SK-N-SH treated with all-trans-retinoic acid at 6 μM for 48 hours (cell line): ENCODE data around the gene HNF1A.
A peak's percentile ranks its signal among the peaks of the same experiment; 100 is the strongest.

Source experiments
- ATAC-seq: fragments of 200-7000 bp; cut with Tn5 transposase; 3 replicates; pipeline ENCODE4 v1.9.1; 2020; ENCODE audit warnings: mild to moderate bottlenecking, moderate library complexity
- ARNTL ChIP-seq: fragments of 450-650 bp; formaldehyde crosslinking; IDR thresholded peaks from 2 replicates; pipeline ENCODE4 v1.5.0; 2020; ENCODE audit warnings: low read depth, mild to moderate bottlenecking, moderate library complexity, borderline replicate concordance
- BACH2 ChIP-seq: fragments of 250-450 bp; sonication (Bioruptor Pico); IDR thresholded peaks from 2 replicates; pipeline ENCODE4 v1.9.0; 2021; ENCODE audit warnings: mild to moderate bottlenecking, borderline replicate concordance
- CSDC2 ChIP-seq: fragments of 250-450 bp; sonication (Bioruptor Pico); IDR thresholded peaks from 2 replicates; pipeline ENCODE4 v1.5.0; 2020; ENCODE audit warnings: mild to moderate bottlenecking, moderate library complexity
- ESRRG ChIP-seq: fragments of 250-450 bp; sonication (Bioruptor Pico); IDR thresholded peaks from 2 replicates; pipeline ENCODE4 v1.6.1; 2021; ENCODE audit warnings: mild to moderate bottlenecking
- GLIS3 ChIP-seq: fragments of 250-450 bp; sonication (Bioruptor Pico); IDR thresholded peaks from 2 replicates; pipeline ENCODE4 v1.5.0; 2020; ENCODE audit warnings: mild to moderate bottlenecking, moderate library complexity
- ISL1 ChIP-seq: fragments of 250-450 bp; sonication (Bioruptor Pico); IDR thresholded peaks from 2 replicates; pipeline ENCODE4 v2.1.2; 2022; ENCODE audit warnings: mild to moderate bottlenecking, moderate library complexity
- OSR1 ChIP-seq: fragments of 250-450 bp; sonication (Bioruptor Pico); IDR thresholded peaks from 2 replicates; pipeline ENCODE4 v1.8.0; 2022; ENCODE audit warnings: moderate library complexity, mild to moderate bottlenecking, inconsistent platforms
- PPARA ChIP-seq: fragments of 250-450 bp; sonication (Bioruptor Pico); IDR thresholded peaks from 2 replicates; pipeline ENCODE4 v1.5.0; 2020; ENCODE audit warnings: mild to moderate bottlenecking, borderline replicate concordance
- RARB ChIP-seq: fragments of 250-450 bp; sonication (Bioruptor Pico); IDR thresholded peaks from 2 replicates; pipeline ENCODE4 v1.8.0; 2021; ENCODE audit warnings: mild to moderate bottlenecking, moderate library complexity
- SNAI2 ChIP-seq: fragments of 250-450 bp; sonication (Bioruptor Pico); IDR thresholded peaks from 2 replicates; pipeline ENCODE4 v1.5.0; 2020; ENCODE audit warnings: mild to moderate bottlenecking, moderate library complexity
- TCF4 ChIP-seq: fragments of 250-450 bp; sonication (Bioruptor Pico); IDR thresholded peaks from 2 replicates; pipeline ENCODE4 v1.8.0; 2021; ENCODE audit warnings: mild to moderate bottlenecking, moderate library complexity, borderline replicate concordance
- TOX ChIP-seq: fragments of 250-450 bp; sonication (Bioruptor Pico); IDR thresholded peaks from 2 replicates; pipeline ENCODE4 v1.8.0; 2021; ENCODE audit warnings: mild to moderate bottlenecking, moderate library complexity, borderline replicate concordance
- ZC3H10 ChIP-seq: fragments of 250-450 bp; sonication (Bioruptor Pico); IDR thresholded peaks from 2 replicates; pipeline ENCODE4 v1.5.1; 2021; ENCODE audit warnings: mild to moderate bottlenecking, moderate library complexity
- ZFP3 ChIP-seq: fragments of 250-450 bp; sonication (Bioruptor Pico); IDR thresholded peaks from 2 replicates; pipeline ENCODE4 v1.5.0; 2020; ENCODE audit warnings: mild to moderate bottlenecking, moderate library complexity
- ZFP30 ChIP-seq: fragments of 450-650 bp; formaldehyde crosslinking; IDR thresholded peaks from 2 replicates; pipeline ENCODE4 v1.5.0; 2022; ENCODE audit warnings: mild to moderate bottlenecking, moderate library complexity
- ZNF565 ChIP-seq: fragments of 450-650 bp; formaldehyde crosslinking; conservative IDR thresholded peaks from 2 replicates; pipeline ENCODE4 v1.5.0; 2020; ENCODE audit warnings: low read depth, mild to moderate bottlenecking, moderate library complexity
- ZNF70 ChIP-seq: fragments of 450-650 bp; formaldehyde crosslinking; IDR thresholded peaks from 2 replicates; pipeline ENCODE4 v1.5.0; 2020; ENCODE audit warnings: mild to moderate bottlenecking, moderate library complexity
- ZNF8 ChIP-seq: fragments of 450-650 bp; formaldehyde crosslinking; IDR thresholded peaks from 2 replicates; pipeline ENCODE4 v1.5.0; 2020; ENCODE audit warnings: mild to moderate bottlenecking, moderate library complexity
- TF ChIP-seq, protein P1 (sequence below): fragments of 250-450 bp; sonication (Bioruptor Pico); IDR thresholded peaks from 2 replicates; pipeline ENCODE4 v1.8.0; 2020; ENCODE audit warnings: mild to moderate bottlenecking, moderate library complexity, borderline replicate concordance
- TF ChIP-seq, protein P2 (sequence below): fragments of 250-450 bp; sonication (Bioruptor Pico); IDR thresholded peaks from 2 replicates; pipeline ENCODE4 v1.8.0; 2021; ENCODE audit warnings: low read depth, mild to moderate bottlenecking, moderate library complexity, borderline replicate concordance
- TF ChIP-seq, protein P3 (sequence below): fragments of 250-450 bp; sonication (Bioruptor Pico); IDR thresholded peaks from 2 replicates; pipeline ENCODE4 v1.5.1; 2020; ENCODE audit warnings: low read depth, mild to moderate bottlenecking, moderate library complexity

Gene HNF1A

DNA sequence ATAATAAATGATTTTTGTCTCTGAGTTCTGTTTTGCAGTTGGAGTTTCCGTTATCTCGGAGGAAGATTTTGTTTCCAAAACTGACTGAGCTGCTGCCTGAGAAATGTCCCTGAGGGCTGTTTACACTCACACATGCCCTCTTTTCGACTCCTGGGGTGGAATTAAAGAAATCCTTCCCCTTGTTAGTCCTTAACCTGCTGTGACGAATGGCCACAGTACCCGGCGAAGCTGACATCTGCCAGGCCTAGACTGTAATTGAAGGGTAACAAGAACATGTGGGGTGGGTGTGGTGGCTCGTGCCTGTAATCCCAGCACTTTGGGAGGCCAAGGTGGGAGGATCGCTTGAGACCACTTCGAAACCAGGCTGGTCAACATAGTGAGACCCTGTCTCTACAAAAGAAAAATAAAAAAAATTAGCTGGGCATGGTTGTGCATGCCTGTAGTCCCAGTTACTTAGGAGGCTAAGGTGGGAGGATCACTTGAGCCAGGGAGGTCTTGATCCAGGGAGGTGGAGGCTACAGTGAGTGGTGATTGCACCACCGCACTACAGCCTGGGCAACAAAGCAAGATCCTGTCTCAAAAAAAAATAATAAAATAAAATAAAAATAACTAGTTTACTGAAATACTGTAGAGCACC lies 52.4 kb downstream of the HNF1A start:
- TF ChIP-seq, protein P1, sequence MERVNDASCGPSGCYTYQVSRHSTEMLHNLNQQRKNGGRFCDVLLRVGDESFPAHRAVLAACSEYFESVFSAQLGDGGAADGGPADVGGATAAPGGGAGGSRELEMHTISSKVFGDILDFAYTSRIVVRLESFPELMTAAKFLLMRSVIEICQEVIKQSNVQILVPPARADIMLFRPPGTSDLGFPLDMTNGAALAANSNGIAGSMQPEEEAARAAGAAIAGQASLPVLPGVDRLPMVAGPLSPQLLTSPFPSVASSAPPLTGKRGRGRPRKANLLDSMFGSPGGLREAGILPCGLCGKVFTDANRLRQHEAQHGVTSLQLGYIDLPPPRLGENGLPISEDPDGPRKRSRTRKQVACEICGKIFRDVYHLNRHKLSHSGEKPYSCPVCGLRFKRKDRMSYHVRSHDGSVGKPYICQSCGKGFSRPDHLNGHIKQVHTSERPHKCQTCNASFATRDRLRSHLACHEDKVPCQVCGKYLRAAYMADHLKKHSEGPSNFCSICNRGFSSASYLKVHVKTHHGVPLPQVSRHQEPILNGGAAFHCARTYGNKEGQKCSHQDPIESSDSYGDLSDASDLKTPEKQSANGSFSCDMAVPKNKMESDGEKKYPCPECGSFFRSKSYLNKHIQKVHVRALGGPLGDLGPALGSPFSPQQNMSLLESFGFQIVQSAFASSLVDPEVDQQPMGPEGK (CRISPR knock-in tag): no peak
- TF ChIP-seq ESRRG (CRISPR knock-in tag) (no peak), BACH2 (CRISPR knock-in tag) (no peak), ARNTL (CRISPR knock-in tag) (no peak), GLIS3 (no peak), ZFP30 (no peak), ZNF8 (CRISPR knock-in tag) (no peak), SNAI2 (CRISPR knock-in tag) (no peak), ISL1 (CRISPR knock-in tag) (no peak), ZC3H10 (CRISPR knock-in tag) (no peak), PPARA (CRISPR knock-in tag) (no peak), ZFP3 (no peak), ZNF565 (no peak), CSDC2 (no peak), TCF4 (CRISPR knock-in tag) (no peak), RARB (CRISPR knock-in tag) (no peak), TOX (CRISPR knock-in tag) (no peak), ZNF70 (CRISPR knock-in tag) (no peak)
- TF ChIP-seq, protein P2, sequence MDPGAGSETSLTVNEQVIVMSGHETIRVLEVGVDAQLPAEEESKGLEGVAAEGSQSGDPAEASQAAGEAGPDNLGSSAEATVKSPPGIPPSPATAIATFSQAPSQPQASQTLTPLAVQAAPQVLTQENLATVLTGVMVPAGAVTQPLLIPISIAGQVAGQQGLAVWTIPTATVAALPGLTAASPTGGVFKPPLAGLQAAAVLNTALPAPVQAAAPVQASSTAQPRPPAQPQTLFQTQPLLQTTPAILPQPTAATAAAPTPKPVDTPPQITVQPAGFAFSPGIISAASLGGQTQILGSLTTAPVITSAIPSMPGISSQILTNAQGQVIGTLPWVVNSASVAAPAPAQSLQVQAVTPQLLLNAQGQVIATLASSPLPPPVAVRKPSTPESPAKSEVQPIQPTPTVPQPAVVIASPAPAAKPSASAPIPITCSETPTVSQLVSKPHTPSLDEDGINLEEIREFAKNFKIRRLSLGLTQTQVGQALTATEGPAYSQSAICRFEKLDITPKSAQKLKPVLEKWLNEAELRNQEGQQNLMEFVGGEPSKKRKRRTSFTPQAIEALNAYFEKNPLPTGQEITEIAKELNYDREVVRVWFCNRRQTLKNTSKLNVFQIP: no peak
- TF ChIP-seq, protein P3, sequence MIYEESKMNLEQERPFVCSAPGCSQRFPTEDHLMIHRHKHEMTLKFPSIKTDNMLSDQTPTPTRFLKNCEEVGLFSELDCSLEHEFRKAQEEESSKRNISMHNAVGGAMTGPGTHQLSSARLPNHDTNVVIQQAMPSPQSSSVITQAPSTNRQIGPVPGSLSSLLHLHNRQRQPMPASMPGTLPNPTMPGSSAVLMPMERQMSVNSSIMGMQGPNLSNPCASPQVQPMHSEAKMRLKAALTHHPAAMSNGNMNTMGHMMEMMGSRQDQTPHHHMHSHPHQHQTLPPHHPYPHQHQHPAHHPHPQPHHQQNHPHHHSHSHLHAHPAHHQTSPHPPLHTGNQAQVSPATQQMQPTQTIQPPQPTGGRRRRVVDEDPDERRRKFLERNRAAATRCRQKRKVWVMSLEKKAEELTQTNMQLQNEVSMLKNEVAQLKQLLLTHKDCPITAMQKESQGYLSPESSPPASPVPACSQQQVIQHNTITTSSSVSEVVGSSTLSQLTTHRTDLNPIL (CRISPR knock-in tag): no peak
- ATAC-seq: no peak

DNA sequence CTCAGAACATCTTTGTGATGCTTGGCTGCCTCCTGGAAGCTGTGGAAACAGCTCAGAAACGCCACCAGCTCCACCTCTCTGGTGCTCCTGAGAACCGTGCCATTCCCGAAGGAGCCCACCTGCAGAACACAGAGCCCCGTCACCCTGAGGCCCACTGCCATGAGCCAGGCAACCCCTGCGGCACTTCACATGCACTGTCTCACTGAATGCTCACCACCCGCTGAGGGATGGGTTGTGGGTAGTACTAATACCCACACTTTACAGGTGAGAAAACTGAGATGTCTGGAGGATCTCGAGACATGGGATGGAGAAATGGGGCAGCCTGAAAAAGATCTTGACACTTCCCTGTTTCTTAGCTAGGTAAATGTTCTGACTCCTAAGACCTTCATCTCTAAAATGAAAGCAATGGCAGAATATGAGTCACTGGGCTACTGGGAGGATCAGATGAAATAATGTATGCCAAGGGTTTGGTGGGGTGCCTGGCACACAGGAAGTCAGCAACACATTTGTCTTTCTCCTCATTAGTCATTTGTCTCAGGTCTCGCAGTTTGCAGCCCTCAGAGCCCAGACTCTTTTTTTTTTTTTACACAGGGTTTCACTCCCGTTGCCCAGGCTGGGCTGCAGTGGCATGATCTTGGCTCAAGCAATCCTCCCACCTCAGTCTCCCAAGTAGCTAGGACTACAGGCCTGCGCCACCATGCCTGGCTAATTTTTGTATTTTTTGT lies 55.4 kb downstream of the HNF1A start:
- TF ChIP-seq, protein P2: no peak
- no peak for TF ChIP-seq ISL1 (CRISPR knock-in tag)
- no peak for TF ChIP-seq TOX (CRISPR knock-in tag)
- no peak for TF ChIP-seq BACH2 (CRISPR knock-in tag)
- TF ChIP-seq ZFP3: no peak
- no peak for TF ChIP-seq TCF4 (CRISPR knock-in tag)
- TF ChIP-seq GLIS3: no peak
- no peak for TF ChIP-seq ZNF8 (CRISPR knock-in tag)
- no peak for TF ChIP-seq ESRRG (CRISPR knock-in tag)
- no peak for TF ChIP-seq OSR1 (CRISPR knock-in tag)
- TF ChIP-seq, protein P1 (CRISPR knock-in tag): no peak
- ATAC-seq: peak; percentile 74
